HTR-8/SVneo (cell line): ENCODE results near the gene FAM174C.

ENCODE experiments used
- DNase-seq: peaks from one replicate; pipeline ENCODE4 v3.0.0; 2011; ENCODE audit warnings: low spot score, mixed read lengths; ENCODE audit not compliant: insufficient read length
- FAIRE-seq: peaks from 2 replicates; lab custom pipeline; 2011; peaks lifted over from hg19 to GRCh38; lab: Jason Lieb, UNC

The FAM174C gene

DNA sequence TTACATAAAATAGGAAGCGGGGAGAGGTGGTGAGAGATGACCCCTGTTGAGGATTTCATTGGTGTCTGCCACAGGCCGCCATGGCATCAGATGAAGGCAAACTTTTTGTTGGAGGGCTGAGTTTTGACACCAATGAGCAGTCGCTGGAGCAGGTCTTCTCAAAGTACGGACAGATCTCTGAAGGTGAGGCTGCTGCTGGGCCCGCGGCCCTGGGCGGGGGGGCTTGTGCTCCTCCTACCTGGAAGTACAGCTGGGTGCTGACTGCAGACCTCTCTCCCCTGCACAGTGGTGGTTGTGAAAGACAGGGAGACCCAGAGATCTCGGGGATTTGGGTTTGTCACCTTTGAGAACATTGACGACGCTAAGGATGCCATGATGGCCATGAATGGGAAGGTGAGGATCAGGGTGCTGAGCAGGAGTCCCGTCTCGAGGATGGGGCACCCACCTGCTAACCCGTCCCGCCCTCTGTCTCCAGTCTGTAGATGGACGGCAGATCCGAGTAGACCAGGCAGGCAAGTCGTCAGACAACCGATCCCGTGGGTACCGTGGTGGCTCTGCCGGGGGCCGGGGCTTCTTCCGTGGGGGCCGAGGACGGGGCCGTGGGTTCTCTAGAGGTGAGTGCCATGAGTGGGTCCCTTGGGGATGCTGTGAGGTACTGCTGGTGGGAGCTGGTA lies 4.3 kb upstream of the FAM174C start:
- DNase-seq (no peak), FAIRE-seq (no peak)

DNA sequence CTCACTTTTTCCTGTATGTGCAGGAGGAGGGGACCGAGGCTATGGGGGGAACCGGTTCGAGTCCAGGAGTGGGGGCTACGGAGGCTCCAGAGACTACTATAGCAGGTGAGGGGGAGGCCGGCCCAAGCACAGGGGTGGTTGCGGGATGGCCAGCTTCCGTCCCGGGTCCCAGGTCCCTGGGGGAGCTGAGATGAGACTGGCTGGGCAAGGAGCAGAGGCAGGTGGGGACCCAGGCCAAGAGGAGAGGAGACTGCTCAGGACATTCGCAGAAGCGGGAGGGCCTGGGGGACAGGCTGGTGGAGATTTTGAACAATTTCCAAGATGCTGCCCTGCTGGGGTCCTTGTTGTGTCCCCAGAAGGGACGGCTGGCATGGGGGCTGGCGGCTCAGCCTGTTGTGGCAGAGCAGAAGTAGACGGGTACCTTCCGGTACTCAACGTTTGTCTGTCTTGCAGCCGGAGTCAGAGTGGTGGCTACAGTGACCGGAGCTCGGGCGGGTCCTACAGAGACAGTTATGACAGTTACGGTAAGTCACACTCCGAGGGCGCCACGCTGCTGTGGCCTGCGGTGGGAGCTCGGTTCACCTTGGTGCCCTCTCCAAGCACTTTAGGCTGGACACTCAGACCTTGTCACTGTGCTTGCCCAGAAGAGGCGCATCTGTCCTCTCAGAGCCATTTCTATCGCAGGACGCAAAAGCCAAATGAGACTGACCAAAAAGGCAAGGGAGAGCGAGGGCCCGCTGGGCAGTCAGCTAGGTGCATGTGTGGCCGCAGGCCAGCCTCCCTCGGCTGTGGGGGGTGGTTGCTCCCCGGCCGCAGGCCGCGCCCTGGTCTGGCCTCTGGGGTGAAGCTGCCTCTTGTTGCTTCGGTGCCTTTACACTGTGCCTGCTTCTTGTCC lies 3.6 kb upstream of the FAM174C start:
- no peak for DNase-seq
- FAIRE-seq: no peak

DNA sequence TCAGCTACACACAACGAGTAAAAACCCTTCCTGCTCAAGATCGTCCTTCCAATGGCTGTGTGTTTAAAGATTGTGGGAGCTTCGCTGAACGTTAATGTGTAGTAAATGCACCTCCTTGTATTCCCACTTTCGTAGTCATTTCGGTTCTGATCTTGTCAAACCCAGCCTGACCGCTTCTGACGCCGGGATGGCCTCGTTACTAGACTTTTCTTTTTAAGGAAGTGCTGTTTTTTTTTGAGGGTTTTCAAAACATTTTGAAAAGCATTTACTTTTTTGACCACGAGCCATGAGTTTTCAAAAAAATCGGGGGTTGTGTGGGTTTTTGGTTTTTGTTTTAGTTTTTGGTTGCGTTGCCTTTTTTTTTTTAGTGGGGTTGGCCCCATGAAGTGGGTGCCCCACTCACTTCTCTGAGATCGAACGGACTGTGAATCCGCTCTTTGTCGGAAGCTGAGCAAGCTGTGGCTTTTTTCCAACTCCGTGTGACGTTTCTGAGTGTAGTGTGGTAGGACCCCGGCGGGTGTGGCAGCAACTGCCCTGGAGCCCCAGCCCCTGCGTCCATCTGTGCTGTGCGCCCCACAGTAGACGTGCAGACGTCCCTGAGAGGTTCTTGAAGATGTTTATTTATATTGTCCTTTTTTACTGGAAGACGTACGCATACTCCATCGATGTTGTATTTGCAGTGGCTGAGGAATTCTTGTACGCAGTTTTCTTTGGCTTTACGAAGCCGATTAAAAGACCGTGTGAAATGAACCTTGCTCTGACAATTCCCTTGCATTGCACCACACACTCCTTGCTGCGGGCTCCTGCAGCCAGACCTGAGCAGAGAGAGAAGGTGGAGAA lies 2.7 kb upstream of the FAM174C start:
- FAIRE-seq: no peak
- no peak for DNase-seq

DNA sequence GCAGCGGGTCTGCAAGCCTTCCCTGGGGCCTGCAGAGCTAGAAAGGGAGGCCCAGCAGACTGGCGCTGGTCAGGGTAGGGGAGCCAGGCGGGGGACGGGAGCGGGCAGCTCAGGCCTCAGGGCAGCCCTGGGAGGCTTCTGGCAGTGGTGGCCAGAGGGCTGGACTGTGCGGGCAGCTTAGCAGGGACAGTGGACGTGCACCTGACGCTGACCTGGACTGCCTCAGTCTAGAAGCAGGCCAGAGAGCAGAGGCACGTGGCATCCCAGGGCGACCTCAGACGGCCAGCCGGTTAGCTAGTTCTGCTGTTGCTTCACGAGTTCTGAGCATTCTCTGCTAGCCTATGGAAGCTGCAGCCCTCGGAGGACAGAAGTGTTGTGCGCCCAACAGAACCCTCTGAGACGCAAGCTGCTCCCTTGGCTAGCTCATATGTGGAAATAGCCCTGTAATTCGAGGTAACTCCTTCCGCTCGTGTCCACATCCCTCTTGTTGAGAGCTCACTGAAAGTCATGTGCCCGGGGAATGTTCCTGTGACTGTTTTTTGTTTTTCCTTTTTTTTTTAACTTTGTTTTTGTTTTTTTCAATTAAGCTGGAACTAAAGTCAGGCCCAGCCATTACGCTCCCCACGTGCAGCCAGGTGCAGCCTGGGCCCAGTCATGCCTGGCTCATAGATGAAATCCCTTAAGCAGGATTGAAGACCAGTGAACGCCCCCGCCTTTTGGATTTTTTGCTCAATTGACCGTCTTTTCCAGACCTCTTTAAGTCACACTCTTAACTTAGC lies 1.9 kb upstream of the FAM174C start:
- no peak for FAIRE-seq

DNA sequence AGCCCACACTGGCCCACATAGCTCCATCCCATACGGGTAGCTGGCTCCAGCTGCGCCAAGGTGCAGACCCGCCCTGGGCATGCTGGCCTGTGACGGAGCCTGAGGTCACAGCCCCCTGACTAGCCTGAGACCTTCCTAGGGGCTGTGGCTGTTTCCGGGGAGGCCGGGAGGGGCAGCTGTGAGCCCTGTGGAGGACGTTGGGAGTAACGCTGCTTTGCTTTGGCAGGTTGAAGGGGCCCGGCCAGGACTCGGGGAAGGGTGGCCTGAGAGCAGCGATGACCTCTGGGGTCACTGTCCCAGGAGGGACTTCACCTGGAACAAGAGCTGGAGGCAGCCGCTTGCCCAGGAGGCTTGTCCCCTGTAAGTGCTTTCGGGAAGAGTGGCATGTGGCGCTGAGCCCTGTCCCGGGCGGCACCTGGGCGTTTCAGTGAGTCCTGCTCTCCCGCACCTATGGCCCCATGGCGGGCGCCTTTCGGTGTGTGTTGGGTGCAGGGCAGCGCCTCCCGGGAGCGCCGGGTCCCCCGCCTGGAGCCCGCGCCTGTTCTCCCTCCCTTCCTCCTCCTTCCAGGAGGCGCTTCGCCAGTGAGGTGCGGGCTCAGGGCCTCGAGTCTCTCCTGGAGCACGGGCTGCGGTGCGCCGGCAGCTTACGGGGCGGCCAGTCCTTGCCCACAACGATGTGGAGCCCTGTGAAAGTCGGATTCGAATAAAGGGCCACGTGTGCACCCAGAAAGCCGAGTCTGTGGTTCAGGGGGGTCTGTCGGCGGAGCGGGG lies 1.1 kb upstream of the FAM174C start:
- no peak for DNase-seq
- FAIRE-seq: no peak

More for the DNA sequence above, 1.9 kb upstream of the FAM174C start:
- DNase-seq: no peak

DNA sequence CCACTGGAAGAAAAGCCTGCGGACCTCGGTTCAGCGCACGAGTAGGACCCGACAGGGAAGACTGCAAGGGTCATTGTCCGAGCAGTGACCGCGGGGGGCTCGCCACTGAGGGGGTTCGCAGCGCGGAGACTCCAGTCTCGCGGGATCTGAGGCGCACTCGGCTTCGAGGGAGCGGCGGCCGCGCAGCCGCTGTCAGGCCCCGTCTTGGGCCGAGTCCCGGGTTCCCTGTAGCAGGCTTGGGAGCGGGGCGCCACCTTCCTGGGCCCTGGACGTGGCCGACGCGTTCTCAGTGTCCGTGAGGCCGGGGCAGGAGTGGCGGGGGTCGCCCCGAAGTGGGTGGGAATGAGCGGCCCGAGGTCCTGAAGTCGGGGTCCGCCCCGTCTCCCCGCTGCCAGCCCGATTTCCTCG lies 474 bp upstream of the FAM174C start:
- no peak for DNase-seq
- FAIRE-seq: no peak

DNA sequence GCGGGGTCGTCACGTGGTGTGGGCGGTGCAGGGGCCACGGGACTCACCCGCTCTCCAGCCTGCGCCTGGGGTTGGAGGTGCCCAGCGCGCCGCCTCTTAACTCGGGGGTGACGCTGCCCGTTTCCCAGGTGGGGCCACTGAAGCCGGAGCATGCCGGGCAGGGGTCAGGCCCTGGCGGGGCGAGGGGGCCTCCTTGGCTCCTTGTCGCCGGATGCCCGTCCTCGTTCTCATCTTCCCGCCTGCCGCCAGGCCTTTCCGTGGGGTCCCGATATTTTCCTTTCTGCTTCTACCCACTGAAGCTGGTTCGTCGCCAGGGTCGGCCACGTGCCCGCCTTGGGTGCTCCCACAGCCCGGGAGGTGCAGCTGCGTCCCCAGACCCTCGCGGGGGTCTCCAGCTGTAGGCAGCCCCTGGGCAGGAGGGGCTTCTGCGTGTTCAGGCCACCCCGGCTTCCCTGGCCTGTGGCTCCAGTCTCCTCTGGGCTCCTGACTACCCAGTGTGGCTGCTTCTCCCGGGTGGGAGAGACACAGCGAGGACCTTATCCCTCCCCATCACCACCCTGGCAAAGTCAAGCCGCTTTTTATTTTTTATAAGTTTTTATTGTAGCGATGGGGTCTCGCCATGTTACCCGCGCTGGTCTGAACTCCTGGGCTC lies 772 bp downstream of the FAM174C start:
- FAIRE-seq: no peak
- no peak for DNase-seq

DNA sequence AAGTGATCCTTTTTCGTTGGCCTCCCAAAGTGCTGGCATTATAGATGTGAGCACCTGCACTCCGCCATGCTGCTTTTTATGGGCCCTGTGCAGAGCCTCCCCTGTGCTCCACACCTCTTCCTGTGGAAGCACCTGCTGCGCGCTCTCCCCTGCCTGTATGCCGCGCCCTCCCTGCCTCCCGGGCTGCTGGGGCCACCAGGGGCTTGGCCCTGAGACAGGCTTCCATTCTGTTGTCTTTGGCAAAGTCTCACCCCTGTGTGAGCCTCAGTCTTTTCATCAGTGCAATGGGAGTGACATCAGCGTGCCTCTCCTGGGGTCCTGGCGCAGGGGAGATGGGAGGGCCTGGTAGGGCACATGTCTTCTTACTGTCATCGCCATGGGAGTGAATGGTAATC lies 1.3 kb downstream of the FAM174C start:
- DNase-seq: no peak
- no peak for FAIRE-seq

DNA sequence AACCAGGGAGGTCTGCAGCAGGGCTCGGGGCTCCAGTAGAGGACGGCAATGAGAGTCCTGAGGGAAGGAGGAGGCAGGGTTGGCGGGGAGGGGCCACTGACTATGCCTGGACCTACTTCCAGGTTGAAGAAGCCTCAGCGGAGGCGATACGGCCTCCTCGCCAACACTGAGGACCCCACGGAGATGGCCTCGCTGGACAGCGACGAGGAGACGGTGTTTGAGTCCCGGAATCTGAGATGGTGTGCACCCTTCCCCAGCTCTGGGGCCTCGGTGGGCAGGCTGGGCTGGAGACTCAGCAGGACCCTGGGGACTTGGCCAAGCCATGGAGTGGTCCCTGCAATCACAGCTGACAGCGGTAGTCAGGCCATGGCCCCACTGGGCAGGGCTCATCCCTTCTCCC lies 1.7 kb downstream of the FAM174C start:
- FAIRE-seq: no peak

DNA sequence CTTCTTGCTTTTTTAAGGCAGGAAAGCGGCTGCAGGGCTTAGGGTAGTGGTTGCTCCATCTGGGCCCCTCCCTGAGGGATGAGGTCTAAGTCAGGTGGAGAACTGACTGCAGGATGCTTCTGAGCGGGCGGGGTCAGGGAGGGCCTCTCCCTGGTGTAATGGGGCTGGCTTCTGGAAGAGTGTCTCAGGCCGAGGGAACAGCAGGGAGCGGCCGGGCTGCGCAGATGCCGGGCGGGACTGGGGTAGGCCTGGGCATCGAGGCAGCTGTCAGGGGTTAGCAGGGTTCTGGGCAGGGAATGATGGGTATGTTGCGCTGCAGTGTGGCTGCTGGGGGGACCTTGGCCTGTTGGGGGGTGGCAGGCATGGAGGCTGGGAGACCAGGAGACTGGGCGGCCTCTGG lies 2.7 kb downstream of the FAM174C start:
- no peak for DNase-seq
- no peak for FAIRE-seq

More for the DNA sequence above, 1.7 kb downstream of the FAM174C start:
- DNase-seq: no peak

DNA sequence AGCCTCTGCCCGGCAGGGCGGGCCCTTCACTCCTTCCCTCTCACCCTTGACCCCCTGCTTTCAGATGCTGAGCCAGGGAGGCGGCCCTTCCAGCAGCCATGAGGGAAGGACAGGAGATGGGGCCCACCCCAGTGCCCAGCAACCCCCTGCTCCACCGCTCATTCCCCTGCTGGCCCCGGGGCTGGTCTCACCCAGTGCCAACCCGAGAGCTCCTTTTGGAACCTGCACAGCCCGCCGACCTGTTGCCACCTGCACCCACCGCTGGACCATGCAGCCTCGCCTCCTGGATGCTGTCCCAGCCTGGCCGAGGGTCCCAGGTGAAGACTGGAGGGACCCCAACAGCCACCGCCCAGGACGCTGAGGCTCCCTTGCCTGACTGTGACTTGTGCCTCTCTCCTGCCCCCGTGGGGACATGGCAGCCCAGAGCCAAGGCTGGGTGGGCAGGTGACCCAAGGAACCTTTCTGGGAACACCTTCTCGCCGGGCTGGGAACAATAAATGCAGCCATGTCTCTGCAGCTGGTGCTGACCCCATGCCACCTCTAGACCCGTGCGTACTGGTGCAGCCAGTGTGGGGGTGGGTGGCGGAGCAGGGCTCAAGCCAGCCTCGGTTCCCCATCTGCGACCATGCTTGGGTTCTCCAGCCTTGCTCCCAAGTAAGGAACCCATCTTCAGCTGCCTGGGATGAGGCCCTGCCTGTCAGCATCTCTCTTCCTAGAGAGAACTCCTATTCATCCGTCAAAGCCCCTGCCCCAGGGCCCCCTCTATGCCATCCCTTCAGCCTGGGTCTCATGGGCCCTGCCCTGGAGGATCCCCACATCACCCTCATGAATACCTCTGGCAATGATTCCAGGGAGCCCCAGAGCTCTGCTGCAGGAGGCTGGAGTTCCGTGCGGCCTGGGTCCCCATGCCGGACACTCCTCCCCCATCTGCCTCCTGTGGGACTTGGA lies 3.7 kb downstream of the FAM174C start:
- DNase-seq (no peak), FAIRE-seq (no peak)

DNA sequence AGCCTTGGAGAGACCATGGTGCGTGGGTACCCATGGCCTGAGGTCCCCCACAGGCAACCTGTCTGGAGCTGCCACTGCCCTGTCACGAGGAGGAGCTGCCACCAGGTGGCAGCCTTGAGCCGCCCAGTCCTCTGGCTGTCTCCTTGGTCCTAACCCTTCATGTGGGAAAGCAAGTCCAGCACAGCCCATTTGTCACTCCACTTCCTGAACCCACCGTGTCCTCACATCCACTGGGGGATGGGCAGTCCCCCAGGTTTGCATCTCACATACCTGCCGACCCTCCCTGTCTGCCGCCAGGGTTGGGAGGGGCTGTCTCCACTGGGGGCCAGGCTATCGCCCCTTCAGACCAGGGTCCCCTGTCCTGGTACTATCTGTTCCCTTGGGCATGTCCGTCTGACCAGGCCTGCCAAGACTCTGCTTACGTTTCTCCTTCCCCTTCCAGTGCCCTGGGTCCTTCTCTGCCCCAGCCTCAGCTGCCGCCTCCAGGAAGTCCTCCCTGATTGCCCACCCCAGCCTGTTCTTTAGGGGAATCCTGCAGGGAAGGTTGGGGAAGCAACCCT lies 4.5 kb downstream of the FAM174C start:
- FAIRE-seq: peak; percentile 85
- DNase-seq: peak; percentile 81

DNA sequence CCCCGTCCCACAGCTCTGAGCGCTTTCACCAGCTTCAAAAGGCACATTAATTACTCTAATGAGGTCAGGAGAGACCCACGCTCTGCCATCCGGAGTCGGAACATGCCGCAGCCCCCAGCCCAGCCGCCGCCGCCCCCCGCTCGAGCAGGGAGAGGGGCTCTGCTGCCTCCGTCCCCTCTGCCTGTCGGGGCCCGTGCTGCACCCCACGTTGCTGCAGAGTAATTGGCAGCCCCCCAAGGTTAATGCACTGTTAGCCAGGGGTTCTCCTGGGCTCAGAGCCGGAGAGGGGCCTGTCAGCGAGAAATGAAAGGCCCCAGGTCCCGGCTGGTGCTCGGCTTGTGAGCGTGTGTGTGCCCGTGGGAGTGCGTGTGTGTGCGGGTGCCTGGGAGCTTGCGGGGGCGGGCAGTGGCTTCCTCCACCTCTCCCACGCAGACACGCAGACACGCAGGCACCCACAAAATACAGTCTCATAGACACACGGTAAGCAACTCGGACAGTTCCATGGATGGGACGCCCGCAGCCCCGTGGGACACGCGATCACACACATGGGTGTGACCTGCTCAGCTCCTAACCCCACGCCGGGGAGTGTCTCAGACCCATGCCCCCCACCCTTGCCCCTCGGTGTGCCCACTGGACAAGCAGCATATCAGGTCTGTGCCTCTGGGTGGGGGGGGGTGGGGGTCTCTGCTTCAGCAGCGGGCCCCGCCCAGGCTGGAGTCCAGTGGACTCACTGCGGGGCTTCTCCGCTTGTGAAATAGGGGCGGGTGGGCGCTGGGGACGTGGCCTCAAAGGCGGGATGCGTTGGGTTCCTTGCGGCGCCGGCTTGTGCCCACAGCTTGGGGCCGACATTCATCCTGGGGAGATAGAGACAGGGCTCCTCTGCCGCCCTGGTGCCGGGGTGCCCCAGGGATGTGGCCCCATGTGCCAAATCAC lies 5.6 kb downstream of the FAM174C start:
- FAIRE-seq: no peak

DNA sequence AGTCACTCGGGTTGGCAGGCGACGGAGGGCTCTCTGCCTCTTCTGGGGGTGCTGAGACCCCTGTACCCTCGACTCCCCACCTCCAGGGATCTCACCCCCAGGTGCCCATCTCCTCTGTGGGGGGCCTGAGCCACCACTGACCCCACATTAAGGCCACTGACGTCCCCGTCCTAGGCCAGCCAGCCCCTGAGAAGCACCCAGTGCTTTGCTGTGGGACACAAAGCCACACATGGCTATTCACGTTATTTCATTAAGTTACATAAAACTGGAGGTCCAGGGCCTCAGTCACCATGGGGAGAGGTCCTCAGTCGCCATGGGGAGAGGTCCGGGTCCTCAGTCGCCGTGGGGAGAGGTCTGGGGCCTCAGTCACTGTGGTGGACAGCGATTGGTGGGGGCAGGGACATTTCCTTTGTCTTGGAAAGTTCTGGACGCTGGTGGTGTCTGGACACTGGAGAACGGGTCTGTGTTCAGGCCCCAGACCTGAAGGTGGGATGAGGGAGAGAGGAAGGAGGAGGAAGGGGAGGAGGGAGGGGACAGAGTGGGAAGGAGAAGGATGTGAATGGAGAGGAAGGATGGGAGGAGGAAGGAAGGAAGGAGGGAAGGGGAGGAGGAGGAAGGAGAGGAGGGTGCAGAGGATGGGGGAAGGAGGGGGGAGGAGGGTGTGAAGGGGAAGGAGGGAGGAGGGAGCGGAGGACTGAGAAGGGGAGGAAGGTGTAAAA lies 6.4 kb downstream of the FAM174C start:
- DNase-seq (no peak), FAIRE-seq (no peak)

More for the DNA sequence above, 5.6 kb downstream of the FAM174C start:
- no peak for DNase-seq

DNA sequence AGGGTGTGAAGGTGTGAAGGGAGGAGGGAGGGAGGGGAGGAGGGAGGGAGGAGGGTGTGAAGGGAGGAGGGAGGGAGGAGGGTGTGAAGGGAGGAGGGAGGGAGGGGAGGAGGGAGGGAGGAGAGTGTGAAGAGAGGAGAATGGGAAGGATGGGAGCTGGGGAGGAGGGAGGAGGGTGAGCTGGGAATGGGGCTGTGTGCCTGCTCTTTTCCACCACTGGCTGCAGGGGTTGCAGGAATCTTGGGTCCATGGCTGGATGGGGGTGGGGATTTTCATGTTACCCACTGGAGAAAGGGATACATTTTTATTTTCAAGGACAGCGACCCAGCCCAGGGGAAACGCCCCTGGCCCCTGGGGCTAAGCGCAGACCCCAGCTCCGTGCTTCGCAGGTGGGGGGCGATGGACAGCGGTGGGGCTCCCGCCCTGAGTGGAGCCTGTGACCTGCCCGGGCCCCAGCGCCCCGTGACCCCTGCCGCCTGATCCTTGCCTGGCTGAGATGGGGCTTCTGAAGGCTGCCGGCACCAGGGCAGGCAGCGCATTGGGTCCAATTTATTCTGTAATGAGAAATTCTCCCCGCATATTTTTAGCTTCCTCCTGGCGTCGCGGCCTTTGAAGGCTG lies 7.4 kb downstream of the FAM174C start:
- FAIRE-seq: peak; percentile 79
- no peak for DNase-seq
